SK-MEL-5 (cell line): ENCODE data around the gene RPL35. TPM values are rescaled to one million over a fixed set of nuclear protein-coding genes. Genes with fewer than 3 reads are reported as not detected.
"Not testable (repeated sequence)": the region's sequence is repeated elsewhere in the genome, so short reads cannot be mapped to it uniquely, and the experiment has no call there.

Experiments
- DNase-seq: peaks from one replicate; pipeline ENCODE4 v3.0.0-alpha.2; 2016; ENCODE audit warnings: low read depth, low spot score
- in situ Hi-C: cut with HindIII; loops from 2 replicates; pipeline ENCODE4 v1.10.0; 2016; ENCODE audit warnings: low sequenced_read_pairs, high pct_unique_total_duplicates, low pct_unique_long_range_greater_than_20kb
- total RNA-seq: library from RNA; depleted of rRNA; stranded (reverse); fragments of >200 nt; shearing (Covaris generic); gene quantifications from 2 replicates; pipeline ENCODE4 v1.2.3, GENCODE V29; 2014

Gene RPL35
- total RNA-seq, 1 experiment from 2014 or later = 2,870 TPM

- no peak for DNase-seq
- in situ Hi-C loops = no loop called here
Measured at GRCh38 chr9:124859803-124860581, 1.8 kb downstream of the RPL35 start.

- in situ Hi-C loops = no loop called here
- no peak for DNase-seq
Measured at GRCh38 chr9:124858330-124859046, 3.3 kb downstream of the RPL35 start.

- no peak for DNase-seq
- in situ Hi-C loops = no loop called here
Measured at GRCh38 chr9:124857533-124858162, 4.1 kb downstream of the RPL35 start.

GRCh38 chr9:124855944-124856765 lies 5.6 kb downstream of the RPL35 start:
- in situ Hi-C loops = no loop called here
- DNase-seq = peak; percentile 63

- in situ Hi-C loops = no loop called here
- no peak for DNase-seq
Measured at GRCh38 chr9:124855566-124855943, 6.2 kb downstream of the RPL35 start.

GRCh38 chr9:124854822-124855221 lies 6.9 kb downstream of the RPL35 start:
- DNase-seq = no peak
- in situ Hi-C loops = no loop called here

- no peak for DNase-seq
- in situ Hi-C loops = no loop called here
Measured at GRCh38 chr9:124854161-124854560, 7.6 kb downstream of the RPL35 start.

GRCh38 chr9:124853605-124854143 lies 8.1 kb downstream of the RPL35 start:
- in situ Hi-C loops = no loop called here

GRCh38 chr9:124852829-124853531 lies 8.8 kb downstream of the RPL35 start, which contains the start of gene WDR38:
Gene WDR38 (plus strand): TSS chr9:124853460. CDS start chr9:124853532, 72 bp downstream.
- DNase-seq = peak; percentile 85
- in situ Hi-C loops = no loop called here

More at GRCh38 chr9:124853605-124854143, 8.1 kb downstream of the RPL35 start:
- DNase-seq = no peak

GRCh38 chr9:124852121-124852828 lies 9.5 kb downstream of the RPL35 start:
- DNase-seq = no peak
- in situ Hi-C loops = no loop called here

GRCh38 chr9:124849801-124850200 lies 12.0 kb downstream of the RPL35 start:
- peak; percentile 92 for DNase-seq
- in situ Hi-C loops = no loop called here

- in situ Hi-C loops = no loop called here
- DNase-seq = no peak
Measured at GRCh38 chr9:124846969-124847368, 14.8 kb downstream of the RPL35 start.

- in situ Hi-C loops, DNase-seq: not testable (repeated sequence)
Measured at GRCh38 chr9:124846467-124846866, 15.3 kb downstream of the RPL35 start.

- no peak for DNase-seq
- in situ Hi-C loops = no loop called here
Measured at GRCh38 chr9:124844291-124844690, 17.5 kb downstream of the RPL35 start.

- DNase-seq = no peak
- in situ Hi-C loops = no loop called here
Measured at GRCh38 chr9:124843456-124844034, 18.2 kb downstream of the RPL35 start.
